IPS DF 6.9 (cell line): ENCODE results near the gene SMYD3.
"Not testable (repeated sequence)": the region's sequence is repeated elsewhere in the genome, so short reads cannot be mapped to it uniquely, and the experiment has no call there.

Experiments used
- DNase-seq: peaks from one replicate; pipeline ENCODE4 v3.0.0-alpha.2; 2013; ENCODE audit warnings: low read depth, low spot score
- H3K27ac ChIP-seq: one replicate; pipeline ENCODE4 v1.5.1; 2013; ENCODE audit warnings: low read length, control low read depth
- H3K27me3 ChIP-seq: 2 replicates; pipeline ENCODE4 v1.6.1; 2013; ENCODE audit warnings: mild to moderate bottlenecking, low read length; ENCODE audit not compliant: control insufficient read depth, insufficient read depth
- H3K36me3 ChIP-seq: 2 replicates; pipeline ENCODE4 v1.6.1; 2013; ENCODE audit warnings: low read length; ENCODE audit not compliant: control insufficient read depth, insufficient read depth
- H3K4me1 ChIP-seq: 2 replicates; pipeline ENCODE4 v1.6.1; 2013; ENCODE audit warnings: low read length; ENCODE audit not compliant: control insufficient read depth, insufficient read depth
- H3K4me3 ChIP-seq: 2 replicates; pipeline ENCODE4 v1.5.1; 2013; ENCODE audit warnings: mild to moderate bottlenecking, low read length
- H3K9me3 ChIP-seq: 2 replicates; pipeline ENCODE4 v1.6.1; 2013; ENCODE audit warnings: low read length, inconsistent platforms; ENCODE audit not compliant: control insufficient read depth, insufficient read depth
- WGBS: extraction: QIAGEN DNeasy Blood & Tissue Kit; methylation state at CpG from one replicate; pipeline ENCODE4 v1.1.7; 2013; ENCODE audit warnings: mixed read lengths, missing lambda C conversion rate; ENCODE audit not compliant: insufficient read length, insufficient coverage; 5-methylcytosine and 5-hydroxymethylcytosine counted together

SMYD3 gene

DNA sequence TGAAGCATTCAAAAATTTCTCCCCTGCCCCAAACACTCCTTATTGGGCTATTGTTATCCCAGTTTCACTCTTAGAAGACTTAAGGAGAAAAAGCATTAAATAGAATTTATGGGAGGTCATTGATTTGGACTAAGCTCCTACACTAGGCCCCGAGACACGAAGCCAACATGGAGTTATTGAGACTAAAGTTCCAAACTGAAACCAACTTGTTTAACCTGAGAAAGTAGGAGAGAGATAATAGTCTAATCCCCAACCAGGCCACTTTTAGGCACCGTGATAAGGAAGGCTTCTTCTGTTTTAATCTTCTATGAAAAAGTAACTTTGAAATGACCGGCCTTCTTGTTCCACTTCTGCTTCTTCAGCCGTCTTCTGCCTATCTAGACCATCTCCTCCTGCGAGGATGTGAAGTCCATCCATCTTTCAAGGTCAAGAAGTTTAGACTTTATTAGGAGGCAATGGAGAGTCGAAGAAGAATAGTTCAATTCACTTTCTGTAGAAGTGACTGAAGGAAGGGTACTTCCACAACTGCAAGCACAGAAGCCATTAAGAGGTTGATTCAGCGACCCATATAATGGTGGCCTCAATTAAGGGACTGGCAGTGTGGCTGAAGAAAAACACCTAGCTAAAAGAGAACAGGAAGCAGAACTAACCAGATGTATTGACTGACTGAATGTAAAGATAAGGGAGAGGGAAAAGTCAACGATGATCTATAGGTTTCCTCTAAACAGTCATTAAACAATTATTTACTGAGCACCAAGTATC is 428.8 kb downstream of the SMYD3 start:
- Histone ChIP-seq H3K4me3 (no peak overlapping the region), H3K9me3 (no peaks in the 10 kb centered on the region), H3K4me1 (no peaks in the 10 kb centered on the region), H3K27me3 (no peaks in the 10 kb centered on the region), H3K36me3 (no peaks in the 10 kb centered on the region), H3K27ac (no peak overlapping the region)
- WGBS = no CpG with 5 or more reads among the region's 9 CpGs
- no peak for DNase-seq

DNA sequence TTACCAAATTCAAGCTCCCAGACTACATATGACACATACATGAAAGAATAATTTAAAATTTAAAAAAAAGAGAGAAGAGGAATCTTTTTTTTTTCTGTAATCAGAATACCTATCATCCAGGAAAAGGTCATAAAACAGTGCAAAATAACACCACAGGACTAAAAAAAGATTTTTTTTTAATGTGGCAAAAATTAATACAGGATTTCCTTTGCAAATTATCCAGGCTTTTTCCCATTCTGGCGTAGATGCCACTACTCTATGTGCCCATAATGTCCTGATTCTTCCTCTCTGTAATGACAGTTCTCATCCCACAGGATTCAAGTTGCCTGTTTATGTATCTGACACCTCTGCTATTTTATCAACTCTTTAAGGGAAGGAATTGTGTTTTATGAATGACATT is 429.6 kb downstream of the SMYD3 start:
- H3K27ac ChIP-seq = no peak overlapping the region
- no peaks in the 10 kb centered on the region for H3K27me3 ChIP-seq
- no CpG with 5 or more reads among the region's 1 CpG for WGBS
- H3K4me3 ChIP-seq = no peak overlapping the region
- DNase-seq = no peak
- H3K4me1 ChIP-seq = no peaks in the 10 kb centered on the region
- no peaks in the 10 kb centered on the region for H3K9me3 ChIP-seq
- no peaks in the 10 kb centered on the region for H3K36me3 ChIP-seq

DNA sequence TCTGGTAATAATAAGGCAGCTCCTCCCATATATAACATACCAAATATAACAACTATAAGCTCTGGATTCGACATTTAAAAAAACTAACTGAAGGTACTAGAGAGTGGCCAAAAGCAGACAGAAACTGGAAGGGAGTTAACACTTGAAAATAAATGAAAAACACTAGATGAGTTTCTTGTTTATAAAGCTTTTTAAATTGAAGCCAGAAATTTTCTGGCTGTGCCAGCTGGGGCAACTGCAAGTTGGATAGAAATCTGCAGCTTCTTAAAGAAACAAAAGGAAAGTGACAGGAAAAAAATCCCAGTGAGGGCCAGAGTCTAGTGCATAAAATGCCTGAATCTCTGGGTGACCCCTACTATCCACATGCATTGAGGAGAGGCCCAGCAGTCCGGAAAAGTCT is 432.7 kb downstream of the SMYD3 start:
- no peaks in the 10 kb centered on the region for H3K27me3 ChIP-seq
- no peak overlapping the region for H3K27ac ChIP-seq
- no peaks in the 10 kb centered on the region for H3K9me3 ChIP-seq
- no peak overlapping the region for H3K4me3 ChIP-seq
- no peak for DNase-seq
- no peaks in the 10 kb centered on the region for H3K4me1 ChIP-seq
- no CpG with 5 or more reads among the region's 2 CpGs for WGBS
- H3K36me3 ChIP-seq = no peaks in the 10 kb centered on the region

DNA sequence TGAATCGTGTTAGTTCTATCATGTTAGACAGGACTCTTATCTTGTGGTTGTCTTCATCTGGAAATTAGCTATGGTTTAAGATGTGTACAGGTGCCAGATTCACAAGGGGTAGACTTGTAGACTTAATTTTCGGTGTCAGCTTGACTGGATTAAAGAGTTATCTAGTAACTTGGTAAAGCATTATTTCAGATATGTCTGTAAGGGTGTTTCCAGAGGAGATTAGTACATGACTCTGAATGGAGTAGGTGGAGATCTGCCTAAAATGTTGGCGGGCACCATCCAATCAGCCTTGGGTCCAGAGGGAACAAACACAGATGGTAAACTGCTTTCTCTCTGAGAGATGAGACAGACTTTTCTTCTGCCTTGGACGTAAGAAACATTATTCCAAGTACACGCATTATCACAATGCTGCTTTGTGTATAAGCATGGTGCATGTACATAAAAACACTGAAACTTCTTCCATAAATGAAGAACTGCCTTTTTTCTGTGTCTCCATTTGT is 434.6 kb downstream of the SMYD3 start:
- Histone ChIP-seq H3K9me3 (no peaks in the 10 kb centered on the region), H3K27ac (no peak overlapping the region), H3K27me3 (no peaks in the 10 kb centered on the region), H3K36me3 (no peaks in the 10 kb centered on the region), H3K4me3 (no peak overlapping the region), H3K4me1 (peaks cover 2% of the 10 kb centered on the region; the same call in 1 of the 2 replicates)
- no peak for DNase-seq
- WGBS = no CpG with 5 or more reads among the region's 5 CpGs

DNA sequence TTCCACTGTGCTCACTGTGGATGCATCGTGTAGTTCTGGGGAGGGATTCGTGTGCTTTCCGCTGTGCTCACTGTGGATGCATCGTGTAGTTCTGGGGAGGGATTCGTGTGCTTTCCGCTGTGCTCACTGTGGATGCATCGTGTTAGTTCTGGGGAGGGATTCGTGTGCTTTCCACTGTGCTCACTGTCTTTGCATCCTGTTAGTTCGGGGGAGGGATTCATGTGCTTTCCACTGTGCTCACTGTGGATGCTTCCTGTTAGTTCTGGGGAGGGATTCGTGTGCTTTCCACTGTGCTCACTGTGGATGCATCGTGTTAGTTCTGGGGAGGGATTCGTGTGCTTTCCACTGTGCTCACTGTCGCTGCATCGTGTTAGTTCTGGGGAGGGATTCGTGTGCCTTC is 435.1 kb downstream of the SMYD3 start:
- not testable (repeated sequence) for H3K4me1 ChIP-seq, H3K27me3 ChIP-seq, H3K36me3 ChIP-seq, H3K9me3 ChIP-seq, DNase-seq, H3K4me3 ChIP-seq, H3K27ac ChIP-seq
- no CpG with 5 or more reads among the region's 15 CpGs for whole genome bisulfite sequencing

DNA sequence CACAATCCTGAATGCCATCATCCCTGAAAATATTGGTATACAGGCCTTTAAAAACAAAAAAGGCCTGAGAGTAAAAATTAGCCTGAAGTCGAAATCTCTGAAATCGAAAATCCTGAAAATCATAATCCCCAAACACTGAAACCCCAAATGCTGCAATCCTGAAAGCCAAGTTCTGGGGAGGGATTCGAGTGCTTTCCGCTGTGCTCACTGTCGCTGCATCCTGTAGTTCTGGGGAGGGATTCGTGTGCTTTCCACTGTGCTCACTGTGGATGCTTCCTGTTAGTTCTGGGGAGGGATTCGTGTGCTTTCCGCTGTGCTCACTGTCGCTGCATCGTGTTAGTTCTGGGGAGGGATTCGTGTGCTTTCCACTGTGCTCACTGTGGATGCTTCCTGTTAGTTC is 435.5 kb downstream of the SMYD3 start:
- H3K36me3 ChIP-seq = not testable (repeated sequence)
- WGBS = no CpG with 5 or more reads among the region's 11 CpGs

DNA sequence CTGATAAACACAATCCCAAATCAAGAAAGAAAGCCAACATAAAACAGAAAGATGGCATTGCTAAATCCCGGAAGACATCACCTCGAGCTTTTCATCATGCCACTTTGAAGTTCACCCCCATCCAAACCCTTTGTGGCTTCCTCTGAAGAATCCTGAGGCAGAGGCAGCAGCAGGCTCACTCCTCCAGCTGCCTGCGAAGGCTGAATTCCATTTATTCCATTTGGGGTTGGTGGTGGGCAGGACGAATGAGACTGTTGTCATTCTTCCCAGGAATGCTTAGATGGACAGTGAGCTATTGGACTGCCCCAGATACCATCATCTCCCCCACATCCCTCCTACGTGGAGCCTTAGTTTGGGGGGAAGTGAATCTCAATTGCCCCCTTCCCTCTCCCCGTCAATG is 437.5 kb downstream of the SMYD3 start:
- H3K27me3 ChIP-seq = no peaks in the 10 kb centered on the region
- no peaks in the 10 kb centered on the region for H3K9me3 ChIP-seq
- no peak overlapping the region for H3K4me3 ChIP-seq
- H3K27ac ChIP-seq = no peak overlapping the region
- DNase-seq = no peak
- no CpG with 5 or more reads among the region's 6 CpGs for WGBS
- no peaks in the 10 kb centered on the region for H3K36me3 ChIP-seq
- H3K4me1 ChIP-seq = peaks cover 3% of the 10 kb centered on the region; the same call in 1 of the 2 replicates

More for the DNA sequence above, 435.5 kb downstream of the SMYD3 start:
- DNase-seq, H3K4me1 ChIP-seq, H3K4me3 ChIP-seq, H3K9me3 ChIP-seq, H3K27ac ChIP-seq, H3K27me3 ChIP-seq: not testable (repeated sequence)

DNA sequence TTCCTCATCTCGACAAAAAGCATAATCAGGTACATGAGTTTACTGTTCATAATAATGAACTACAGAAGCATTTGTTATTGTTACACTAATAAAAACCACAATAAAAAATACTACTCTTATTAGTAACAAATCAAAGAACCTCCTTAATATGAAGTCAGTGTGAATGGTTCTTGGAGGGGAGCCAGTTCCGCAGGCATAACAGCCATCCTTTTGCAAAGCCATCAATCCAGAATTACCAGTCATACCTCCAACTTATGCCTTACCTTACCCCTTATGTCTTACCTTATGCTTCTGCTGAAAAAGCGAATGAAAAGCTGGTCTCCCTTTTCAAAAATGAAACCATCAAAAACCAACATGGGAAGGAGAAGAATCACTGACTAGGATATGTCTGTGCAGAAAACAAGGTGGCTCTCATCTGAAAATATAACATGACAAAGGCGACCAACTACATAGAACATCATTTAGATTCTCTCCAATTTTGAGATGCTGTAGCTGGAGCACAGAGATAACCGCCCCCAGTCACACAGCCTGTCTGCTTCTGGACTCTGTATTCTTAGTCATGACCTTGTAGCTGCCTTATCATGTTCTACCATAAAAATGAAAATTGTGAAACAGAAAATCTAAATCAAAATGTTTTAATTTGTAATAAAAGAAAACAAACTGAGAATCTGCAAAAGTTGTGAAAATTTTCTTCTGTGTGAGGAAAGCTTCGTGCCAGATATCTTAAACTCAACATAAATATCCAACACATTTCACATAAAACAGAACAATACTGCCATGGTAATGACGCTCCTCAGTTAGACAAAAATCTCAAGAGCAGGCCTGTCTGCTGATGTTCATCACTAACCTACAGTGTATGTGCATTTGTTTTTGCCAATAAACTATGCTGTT is 438.2 kb downstream of the SMYD3 start:
- no CpG with 5 or more reads among the region's 7 CpGs for WGBS

DNA sequence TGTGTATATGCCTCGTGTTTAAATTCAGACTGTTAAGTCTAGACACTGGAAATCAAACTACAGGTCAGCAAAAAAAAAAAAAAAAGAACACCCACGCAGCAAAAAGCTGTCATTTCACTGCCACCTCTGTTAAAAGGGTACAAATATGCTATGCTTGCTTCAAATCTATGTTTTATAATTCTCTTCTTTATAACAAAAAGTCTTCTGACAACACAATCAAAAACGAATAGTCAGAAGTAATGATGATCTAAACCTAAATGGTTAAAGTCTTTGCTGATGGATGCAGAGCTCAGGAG is 438.9 kb downstream of the SMYD3 start:
- H3K4me1 ChIP-seq = peaks cover 3% of the 10 kb centered on the region; the same call in 1 of the 2 replicates
- no peak overlapping the region for H3K27ac ChIP-seq
- H3K27me3 ChIP-seq = no peaks in the 10 kb centered on the region
- H3K36me3 ChIP-seq = no peaks in the 10 kb centered on the region
- no CpG with 5 or more reads among the region's 3 CpGs for WGBS
- no peak for DNase-seq
- H3K4me3 ChIP-seq = no peak overlapping the region
- H3K9me3 ChIP-seq = no peaks in the 10 kb centered on the region

More for the DNA sequence above, 438.2 kb downstream of the SMYD3 start:
- no peaks in the 10 kb centered on the region for H3K36me3 ChIP-seq
- H3K9me3 ChIP-seq = no peaks in the 10 kb centered on the region
- peaks cover 3% of the 10 kb centered on the region; the same call in 1 of the 2 replicates for H3K4me1 ChIP-seq
- H3K27ac ChIP-seq = no peak overlapping the region
- DNase-seq = no peak
- no peaks in the 10 kb centered on the region for H3K27me3 ChIP-seq
- H3K4me3 ChIP-seq = no peak overlapping the region

DNA sequence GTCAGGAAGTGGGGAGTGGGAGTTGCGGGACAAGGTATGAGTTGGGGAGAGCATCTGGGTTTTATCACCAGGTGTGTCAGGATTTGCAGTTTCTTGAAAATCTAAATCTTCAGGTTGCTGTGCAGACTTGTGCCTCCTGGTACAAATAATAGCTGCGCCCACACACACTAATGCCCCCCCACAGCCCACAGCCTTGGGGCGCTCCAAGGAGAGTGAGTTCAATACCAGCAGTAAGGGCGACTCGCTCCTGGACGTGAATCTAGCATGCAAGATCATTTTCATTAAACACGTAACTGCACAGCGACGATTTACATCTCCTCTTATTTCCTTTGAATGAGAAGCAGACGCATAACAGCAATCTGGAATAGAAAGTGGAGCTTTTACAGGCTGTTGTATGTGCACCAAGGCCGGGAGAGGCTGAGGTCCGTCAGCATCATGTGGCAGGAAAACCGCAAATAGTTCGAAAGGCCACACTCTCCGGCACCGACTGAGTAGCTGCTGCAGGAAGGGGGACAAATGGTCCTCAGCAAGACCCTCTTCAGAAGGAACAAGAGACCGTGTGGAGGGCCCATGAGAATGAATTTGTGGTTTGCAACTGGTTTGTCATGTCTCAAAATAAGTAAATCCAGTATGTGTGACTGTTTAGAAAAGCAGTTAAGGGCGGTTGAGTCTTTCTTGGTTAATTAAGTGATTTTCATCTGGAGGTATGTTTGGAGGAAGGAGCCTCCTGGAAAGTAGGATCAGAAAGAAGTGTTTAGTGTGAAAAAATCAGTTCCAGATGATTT is 439.5 kb downstream of the SMYD3 start:
- Histone ChIP-seq H3K4me1 (peaks cover 3% of the 10 kb centered on the region; the same call in 1 of the 2 replicates), H3K27me3 (no peaks in the 10 kb centered on the region), H3K4me3 (no peak overlapping the region), H3K36me3 (no peaks in the 10 kb centered on the region), H3K27ac (no peak overlapping the region), H3K9me3 (no peaks in the 10 kb centered on the region)
- DNase-seq = no peak
- WGBS = no CpG with 5 or more reads among the region's 18 CpGs
